Activated T-cell treated with anti-CD3 and anti-CD28 coated beads for 1 hour (primary cell): ENCODE measurements around the gene KCTD19.

Experiments used
- DNase-seq: peaks from one replicate; pipeline ENCODE4 v3.0.0-alpha.2; 2020; ENCODE audit warnings: low read depth

The KCTD19 gene

DNA sequence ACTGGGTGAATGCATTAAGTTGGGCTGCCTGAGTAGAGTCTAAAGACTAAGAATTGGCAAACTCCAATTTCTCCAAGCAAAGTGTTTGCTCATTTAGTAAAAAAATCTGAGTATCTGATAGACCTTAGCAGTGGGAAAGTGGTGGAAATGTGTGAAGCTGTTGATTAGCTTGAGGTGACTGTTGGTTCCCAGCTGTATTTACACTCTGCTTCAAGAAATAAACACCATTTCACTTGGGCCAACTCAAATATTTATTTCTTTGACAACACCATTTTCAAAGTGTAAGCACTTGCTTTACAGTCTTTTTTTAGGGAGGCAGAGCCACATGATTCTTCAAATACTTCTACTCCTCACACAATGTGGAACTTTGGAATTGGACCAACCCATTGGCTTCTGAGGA, 8.7 kb downstream of the KCTD19 start:
- no peak for DNase-seq

DNA sequence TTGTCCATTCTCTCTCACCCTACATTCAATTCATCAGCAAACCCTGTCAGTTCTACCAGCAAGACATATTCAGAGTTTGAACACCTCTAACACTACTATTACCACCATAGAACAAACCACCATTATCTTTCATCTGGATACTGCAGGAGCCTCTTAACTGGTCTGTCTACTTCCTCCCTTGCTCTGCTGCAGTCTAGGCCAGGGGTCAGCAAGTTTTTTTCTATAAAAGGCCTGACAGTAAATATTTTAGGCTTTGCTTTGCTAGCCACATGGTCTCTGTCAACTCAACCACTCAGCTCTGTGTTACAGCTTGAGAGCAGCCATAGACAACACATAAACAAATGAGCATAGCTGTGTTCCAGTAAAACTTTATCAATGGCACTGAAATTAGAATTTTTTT, 13.8 kb downstream of the KCTD19 start:
- DNase-seq = no peak

DNA sequence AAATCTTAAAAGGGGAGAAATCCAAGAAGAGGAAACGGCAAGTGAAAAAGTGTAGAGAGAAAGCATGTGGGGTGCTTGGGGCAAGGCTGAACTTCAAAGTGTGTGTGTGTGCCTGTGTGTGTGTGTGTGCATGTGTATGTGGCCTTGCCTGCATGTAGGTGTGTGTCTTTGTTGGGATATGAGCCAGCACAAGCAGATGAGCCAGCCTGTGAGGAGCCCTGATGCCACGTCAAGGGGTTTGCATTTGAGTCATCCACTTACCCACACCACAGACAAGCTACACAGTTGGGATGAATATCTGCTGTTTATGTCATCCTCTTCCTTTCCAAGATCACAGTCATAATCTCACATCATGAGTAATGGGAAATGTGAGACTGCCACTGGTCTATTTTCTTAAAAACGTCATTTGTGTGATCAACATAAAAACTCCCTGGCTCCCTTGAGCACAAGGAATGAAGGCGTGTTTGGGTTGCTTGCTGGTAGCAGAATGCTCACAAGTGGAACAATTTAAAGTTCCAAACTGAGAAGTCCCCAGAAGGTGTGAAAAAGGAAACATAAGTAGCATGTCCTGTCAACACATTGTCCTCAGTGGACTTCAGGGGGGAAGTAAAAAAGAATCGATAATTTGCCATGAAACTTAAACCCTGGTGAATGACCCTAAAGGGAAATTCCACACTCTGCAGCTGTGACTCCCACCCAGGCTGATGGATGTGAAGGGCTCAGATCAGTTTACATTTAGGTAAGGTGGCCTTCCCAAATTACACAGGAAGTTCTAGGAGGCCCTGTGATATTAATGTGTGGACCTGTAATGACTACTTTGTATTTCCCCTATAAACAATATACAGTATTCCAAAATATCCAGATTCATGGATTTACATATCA, 14.7 kb downstream of the KCTD19 start:
- no peak for DNase-seq

DNA sequence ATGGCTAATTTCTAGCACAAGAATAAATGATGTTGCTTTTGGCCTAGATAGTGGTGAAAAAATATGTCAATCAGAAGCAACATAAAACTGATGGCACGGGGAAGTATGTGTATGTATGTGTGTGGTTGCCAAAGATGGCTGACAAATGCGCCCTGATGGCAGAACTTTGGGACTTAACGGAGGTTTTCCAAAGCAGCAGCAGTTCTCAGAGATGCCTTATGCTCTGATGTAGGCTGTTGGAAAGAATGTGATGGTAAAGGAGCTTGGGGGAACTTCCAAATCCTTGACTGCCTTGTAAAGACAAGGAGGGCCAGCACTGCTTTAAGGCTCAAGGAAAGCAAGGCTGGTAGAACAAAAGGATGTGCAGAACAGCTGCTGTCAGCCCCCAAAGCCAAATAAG, 16.0 kb downstream of the KCTD19 start:
- DNase-seq = no peak

DNA sequence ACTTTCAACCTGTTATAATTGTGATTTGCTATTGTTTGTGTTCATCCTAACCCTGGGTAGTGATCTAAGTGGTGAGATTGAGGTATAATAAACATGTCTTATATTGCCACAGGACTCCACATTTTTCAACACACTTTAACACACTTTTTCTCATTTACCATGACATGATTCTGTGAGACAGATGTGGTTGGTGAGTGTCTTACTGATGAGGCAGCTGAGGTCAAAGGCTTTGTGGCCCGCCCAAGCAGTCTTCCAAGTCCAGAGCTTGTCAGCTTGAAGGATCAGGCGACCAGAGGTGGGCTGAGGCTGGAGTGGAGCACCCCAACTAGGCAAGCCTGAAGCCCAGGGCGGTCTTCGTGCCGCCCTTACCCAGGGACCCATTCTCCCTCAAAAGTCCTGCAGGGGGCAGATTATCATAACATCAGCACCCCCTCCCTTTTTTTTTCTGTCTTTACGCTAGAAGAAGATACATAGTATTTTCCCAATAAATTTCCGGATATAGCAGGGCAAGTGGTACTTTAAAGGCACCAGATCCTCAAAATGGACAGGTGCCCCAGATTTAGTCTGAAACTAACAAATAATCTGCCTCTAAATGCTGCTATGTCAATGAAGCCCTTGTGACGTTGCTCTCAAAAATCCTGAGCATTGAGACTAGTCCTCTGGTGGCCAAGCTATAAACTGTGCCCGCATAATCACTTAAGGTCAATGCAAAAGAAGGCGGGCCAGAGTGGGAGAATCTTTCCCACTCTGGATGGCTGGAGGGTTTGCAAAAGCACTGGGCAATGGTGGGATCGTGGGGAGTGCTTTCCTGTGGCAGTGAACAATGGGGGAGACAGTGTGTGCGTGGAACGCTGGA, 21.1 kb downstream of the KCTD19 start:
- no peak for DNase-seq

DNA sequence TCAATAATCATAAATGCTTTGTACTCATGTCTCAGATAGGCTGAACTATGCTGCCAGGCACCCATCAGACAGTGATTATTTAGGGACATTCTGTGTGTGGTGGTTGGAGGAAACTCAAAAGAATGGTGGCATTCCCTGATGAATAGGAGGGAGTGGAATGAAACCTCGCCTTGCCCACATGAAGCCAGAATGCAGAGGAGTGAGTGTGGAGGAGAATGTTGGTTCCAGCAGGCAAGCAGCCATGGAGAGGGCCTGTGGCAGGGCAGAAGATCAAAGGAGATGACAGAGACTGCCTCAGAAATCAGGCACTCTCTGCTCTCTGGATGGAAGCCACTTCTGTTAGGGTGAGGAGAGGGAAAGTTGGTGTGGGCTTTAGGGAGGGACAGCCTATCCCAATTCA, 22.5 kb downstream of the KCTD19 start:
- DNase-seq = no peak

DNA sequence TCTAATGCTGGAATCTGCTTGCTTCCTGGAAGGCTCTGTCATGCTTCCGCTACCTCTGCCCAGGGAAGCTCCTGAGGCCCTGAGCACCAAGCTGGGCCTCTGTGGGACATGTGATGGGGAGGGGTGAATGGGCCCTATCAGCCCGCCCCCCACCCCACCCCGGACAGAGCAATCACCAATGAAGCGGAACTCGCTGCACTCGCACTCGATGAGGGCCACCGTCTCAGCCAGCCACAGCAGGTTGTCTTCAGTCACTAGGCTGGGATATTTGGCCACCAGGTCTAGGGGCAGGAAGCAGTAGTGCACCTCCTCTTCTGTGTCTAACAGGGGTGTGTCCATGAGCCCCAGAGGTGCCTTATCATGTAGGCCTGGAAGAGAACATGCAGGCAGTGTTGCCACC, 23.6 kb downstream of the KCTD19 start:
- DNase-seq = no peak

DNA sequence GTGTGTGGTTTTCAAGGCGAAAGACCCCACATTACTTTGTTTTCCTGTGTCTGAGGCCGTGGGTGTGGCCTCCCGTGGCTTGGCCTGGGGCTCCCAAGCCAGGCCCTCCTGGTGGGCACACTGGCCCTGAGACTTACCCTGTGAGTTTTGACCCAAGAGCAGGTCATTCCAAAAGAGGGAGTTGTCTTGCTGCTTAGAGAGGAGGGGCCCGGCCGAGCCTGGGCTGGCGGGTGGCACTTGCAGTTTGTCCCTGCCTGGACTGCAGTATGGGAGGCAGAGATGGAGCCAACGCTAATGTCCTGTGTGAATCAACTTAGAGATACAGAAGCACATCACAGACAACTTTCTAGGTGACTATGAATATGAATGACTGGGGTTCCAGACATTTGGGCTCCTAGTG, 24.5 kb downstream of the KCTD19 start:
- no peak for DNase-seq

DNA sequence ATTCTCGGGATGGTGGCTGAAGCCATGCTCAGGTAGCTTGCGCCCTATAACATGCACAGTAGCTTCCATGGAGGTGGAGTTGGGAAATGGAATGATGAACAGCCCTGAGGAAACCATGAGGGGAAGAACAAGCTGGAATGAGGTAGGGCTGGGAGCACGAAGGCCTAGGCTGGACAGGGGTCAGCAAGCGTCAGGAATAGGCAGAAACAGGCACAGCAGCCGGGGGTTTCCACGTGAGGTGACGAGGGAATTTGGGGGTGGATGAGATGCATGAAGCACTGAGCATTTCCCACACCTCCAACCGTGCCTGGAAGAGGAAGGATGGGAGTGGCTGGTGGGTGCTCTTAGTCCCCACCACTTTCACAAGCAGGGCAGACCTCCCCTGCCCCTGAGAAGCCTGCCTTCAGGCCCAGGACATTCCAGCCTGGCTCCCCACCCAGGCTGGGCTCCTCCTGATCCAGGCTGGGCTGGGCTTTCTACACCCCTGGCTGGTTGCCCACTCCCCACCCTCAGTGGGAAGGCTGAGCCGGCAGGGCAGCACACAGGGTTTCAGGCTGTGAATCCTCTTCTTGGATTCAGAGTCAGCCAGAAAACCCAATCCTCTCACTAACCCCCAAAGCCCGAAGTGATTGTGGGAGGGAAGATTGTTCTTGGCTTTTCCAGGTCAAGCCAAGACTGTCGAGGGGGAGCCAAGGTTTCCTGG, 25.3 kb downstream of the KCTD19 start:
- DNase-seq = no peak

DNA sequence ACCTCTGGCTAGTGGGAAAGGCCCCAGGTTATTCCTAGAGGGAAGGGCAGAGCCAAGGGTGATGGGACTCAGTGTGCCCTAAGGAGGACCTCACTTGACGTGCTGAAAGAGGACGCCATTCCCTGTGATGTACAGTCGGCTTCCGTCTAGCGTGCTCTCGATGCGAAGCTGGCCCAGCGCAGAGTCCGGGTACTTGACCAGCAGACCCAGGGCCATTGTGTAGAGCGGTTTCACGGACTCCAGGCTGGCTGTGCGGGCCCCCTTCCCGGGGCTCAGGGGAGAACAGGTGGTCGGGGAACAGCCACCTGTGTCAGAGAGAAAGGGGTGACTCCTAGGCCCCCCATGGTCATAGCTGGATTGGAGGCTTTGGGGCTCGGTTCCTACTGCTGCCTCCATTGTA, 27.3 kb downstream of the KCTD19 start:
- DNase-seq = no peak

DNA sequence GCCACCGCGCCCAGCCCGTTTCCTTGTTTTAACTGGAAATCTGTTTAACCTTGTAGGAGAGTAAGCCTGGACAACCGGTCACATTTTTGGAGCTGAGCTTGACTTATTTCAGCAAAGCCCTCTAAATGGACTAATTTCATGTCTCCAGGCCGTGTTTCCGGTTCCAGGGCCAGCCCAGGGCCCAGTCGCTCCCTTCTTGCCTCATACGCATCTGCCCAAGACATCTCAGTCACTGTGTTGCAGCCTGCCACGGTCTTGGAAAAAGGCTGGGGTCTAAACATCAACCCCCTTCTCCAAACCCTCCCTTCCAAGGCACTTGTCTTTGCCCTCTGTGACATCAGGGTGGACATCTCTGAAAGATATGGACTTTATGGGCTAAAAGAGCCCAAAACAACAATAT, 28.3 kb downstream of the KCTD19 start:
- no peak for DNase-seq

DNA sequence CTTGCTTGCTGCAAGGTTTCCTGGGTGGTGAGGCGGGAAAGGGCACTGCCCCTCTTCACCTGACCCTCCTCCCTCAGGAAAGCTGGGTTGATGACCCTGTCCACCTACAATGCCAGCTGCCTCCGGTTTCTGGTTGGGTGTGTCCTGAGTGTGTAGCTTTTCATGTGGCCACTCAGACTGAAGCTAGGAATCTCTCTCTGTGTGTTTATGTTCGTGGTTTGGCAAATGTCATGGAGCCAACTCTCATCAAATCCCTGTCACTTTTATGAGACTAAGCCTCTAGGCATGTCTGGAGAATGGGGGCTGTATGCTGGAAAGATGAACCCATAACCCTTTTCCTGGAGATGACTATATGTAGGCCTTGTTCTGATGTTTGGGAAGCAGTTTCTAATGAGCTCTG, 30.1 kb downstream of the KCTD19 start:
- no peak for DNase-seq

DNA sequence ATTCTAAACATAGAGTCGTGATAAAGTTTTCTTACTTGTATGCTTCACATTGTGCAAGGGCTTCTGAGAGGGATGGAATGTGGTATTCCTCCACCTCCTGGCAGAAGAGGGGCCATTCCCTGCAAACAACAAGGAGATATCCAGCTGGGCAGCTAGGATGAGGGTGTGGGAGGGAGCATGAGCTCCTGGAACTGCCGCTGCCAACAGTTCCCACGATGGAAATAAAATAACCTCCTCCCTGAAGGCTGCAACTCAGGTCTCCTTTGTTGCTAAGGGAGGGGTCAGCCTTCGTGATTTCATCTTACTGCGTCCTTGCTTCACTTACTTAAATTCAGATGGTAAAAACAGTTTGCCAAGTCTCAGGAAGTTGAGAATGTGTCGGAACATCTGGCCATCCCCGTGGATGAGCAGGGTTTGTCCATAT, 31.6 kb downstream of the KCTD19 start:
- DNase-seq = no peak

DNA sequence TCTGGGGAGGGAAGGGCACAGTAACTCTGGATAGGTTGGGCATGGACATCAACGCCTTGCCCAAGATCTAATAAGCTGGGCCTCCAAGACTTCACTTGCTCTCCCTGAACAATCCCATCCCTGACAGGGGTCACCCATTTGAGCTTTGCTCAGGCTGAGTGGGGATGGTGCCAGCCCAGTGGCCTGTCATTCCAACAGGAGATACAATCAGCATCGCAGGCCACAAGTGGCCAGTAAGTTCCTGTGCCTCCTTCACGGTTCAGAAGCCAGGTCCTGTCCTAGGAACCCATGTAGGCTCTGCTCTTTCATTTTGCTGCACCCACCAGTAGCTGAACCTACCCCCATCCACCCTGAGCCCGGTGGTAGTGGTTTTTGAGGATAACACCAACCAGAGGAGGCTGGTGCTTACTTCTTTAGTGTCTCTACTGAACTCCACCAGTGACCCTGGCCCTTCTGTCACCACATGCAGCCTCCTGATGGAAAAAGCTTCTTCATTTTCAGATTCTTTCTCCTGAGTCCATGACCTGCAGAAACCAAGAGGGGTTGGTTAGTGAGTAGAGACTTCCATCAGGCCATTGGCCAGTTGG, 32.3 kb downstream of the KCTD19 start:
- no peak for DNase-seq

DNA sequence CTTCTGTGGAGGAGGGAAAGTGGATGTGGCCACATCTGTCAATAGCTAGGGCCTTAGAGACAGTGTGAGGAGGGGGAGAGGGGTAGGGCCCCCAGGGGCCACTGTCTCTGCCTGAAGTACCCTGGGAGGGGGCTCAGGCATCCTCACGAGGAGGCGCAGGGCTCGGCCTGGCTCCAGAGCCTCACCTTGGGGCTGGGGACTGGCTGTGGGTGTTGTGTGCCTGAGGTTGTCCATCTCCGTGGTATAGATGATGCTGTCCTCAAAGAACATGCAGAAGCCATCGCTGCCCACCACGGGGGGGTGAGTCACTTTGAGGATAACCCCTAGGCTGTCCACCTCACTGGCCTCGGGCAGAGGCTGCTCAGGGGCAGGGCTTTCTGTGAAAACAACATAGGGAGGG, 35.1 kb downstream of the KCTD19 start:
- no peak for DNase-seq

DNA sequence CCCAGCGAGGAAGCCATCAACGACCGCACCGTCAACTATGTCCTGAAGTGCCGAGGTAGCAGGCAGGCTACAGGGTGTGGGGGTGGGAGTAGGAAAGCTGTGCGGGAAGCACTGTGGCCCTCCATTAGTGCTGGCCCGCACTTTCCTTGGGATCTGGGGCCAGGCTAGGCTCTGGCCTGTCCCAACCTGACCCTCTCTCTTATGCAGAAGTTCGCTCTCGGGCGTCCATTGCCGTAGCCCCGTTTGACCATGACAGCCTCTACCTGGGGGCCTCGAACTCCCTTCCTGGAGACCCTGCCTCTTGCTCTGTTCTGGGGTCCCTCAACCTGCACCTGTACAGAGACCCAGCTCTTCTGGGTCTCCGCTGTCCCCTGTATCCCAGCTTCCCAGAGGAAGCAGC, 38.6 kb downstream of the KCTD19 start:
- DNase-seq = no peak

DNA sequence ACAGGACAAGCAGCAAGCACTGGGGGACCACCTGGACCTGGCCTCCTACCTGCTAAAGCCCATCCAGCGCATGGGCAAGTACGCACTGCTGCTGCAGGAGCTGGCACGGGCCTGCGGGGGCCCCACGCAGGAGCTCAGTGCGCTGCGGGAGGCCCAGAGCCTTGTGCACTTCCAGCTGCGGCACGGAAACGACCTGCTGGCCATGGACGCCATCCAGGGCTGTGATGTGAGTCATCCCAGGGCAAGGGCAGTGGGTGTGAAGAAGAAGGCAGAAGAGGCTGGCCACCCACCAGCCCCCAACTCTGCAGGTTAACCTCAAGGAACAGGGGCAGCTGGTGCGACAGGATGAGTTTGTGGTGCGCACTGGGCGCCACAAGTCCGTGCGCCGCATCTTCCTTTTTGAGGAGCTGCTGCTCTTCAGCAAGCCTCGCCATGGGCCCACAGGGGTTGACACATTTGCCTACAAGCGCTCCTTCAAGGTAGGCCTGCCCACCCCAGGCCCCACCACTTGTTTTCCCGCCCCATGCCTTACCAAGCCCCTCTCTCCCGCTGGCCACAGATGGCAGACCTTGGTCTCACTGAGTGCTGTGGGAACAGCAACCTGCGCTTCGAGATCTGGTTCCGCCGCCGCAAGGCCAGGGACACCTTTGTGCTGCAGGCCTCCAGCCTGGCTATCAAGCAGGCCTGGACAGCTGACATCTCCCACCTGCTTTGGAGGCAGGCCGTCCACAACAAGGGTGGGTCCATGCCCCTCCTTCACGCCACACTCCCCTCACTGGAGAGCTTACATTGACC, 39.9 kb downstream of the KCTD19 start:
- no peak for DNase-seq

DNA sequence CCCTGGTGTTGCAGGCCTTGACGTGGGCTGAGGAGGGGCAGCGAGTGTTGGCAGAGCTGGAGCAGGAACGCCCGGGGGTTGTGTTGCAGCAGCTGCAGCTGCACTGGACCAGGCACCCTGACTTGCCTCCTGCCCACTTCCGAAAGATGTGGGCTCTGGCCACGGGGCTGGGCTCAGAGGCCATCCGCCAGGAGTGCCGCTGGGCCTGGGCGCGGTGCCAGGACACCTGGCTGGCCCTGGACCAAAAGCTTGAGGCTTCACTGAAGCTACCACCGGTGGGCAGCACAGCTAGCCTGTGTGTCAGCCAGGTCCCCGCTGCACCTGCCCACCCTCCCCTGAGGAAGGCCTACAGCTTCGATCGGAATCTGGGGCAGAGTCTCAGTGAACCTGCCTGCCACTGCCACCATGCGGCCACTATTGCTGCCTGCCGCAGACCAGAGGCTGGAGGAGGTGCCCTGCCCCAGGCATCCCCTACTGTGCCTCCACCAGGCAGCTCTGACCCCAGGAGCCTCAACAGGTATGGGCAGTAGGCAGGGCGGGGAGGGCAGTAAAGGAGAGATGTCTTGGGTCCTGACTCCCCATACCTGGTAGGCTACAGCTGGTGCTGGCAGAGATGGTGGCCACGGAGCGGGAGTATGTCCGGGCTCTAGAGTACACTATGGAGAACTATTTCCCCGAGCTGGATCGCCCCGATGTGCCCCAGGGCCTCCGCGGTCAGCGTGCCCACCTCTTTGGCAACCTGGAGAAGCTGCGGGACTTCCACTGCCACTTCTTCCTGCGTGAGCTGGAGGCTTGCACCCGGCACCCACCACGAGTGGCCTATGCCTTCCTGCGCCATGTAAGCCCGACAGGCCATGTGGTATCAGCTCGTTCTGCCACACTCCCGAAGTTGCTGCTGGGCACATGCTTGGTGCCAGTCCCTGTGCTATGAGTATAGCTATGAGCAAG, 41.6 kb downstream of the KCTD19 start:
- no peak for DNase-seq

DNA sequence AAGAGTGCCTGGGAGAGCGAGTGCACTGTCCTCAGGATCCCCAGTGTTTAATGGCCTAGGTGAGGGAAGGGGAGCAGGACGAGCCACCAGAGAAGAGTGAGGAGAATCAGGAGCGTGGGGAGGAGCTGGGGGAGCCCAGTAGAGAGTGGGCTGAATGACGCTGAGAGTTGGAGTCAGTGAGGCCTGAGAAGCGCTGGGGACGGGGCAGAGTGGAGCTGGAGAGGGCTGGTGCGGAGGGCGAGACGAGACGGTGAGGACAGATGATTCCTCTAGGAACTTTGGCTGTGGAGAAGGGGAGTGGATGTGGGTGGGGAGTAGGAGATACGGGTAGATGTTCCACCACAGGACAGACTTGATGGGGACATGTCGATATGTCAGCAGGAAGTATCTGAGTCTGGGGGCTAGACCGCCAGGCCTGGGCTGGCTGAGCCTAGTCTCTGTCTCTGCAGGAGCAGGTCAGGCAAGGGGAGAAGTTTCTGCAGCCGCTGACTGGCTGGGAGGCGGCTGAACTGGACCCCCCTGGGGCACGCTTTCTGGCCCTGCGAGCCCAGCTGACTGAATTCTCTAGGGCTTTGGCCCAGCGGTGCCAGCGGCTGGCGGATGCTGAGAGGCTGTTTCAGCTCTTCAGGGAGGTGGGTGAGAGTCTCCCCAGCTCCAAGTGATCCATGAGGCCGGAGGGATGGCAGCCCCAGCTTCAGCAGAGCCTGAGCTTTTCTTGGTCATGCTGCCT, 42.5 kb downstream of the KCTD19 start:
- no peak for DNase-seq
